Neutrophil (primary cell): ENCODE results near the gene OS9.

Experiments
- H3K27ac ChIP-seq: fragments of 200-600 bp; sonication (generic); 2 replicates; pipeline ENCODE4 v1.5.1; 2016; ENCODE audit warnings: mild to moderate bottlenecking, moderate library complexity
- H3K27me3 ChIP-seq: fragments of 200-600 bp; sonication (generic); 2 replicates; pipeline ENCODE4 v1.6.0; 2016; ENCODE audit warnings: mild to moderate bottlenecking
- H3K36me3 ChIP-seq: fragments of 200-600 bp; sonication (generic); 2 replicates; pipeline ENCODE4 v1.5.1; 2017
- H3K4me1 ChIP-seq, 2 experiments: fragments of 200-600 bp in 1 of 2; sonication (generic) in 1 of 2; 1 replicate in 1 of 2; 2 replicates in 1 of 2; pipeline versions ENCODE4 v1.5.1 to v1.6.1; 2013 to 2016; ENCODE audit warnings: low read depth in 1 of 2, low read length in 1 of 2, mild to moderate bottlenecking in 1 of 2, moderate library complexity in 1 of 2; ENCODE audit not compliant: control insufficient read depth in 1 of 2, insufficient read depth in 1 of 2
- H3K4me3 ChIP-seq, 2 experiments: fragments of 200-600 bp in 1 of 2; sonication (generic) in 1 of 2; 1 replicate in 1 of 2; 2 replicates in 1 of 2; pipeline ENCODE4 v1.5.1; 2013 to 2016; ENCODE audit warnings: low read depth in 1 of 2, low read length in 1 of 2, mild to moderate bottlenecking in 1 of 2, moderate library complexity in 1 of 2
- H3K9me3 ChIP-seq: fragments of 200-600 bp; sonication (generic); 2 replicates; pipeline ENCODE4 v1.5.1; 2016
- TF ChIP-seq, protein P1 (sequence below): fragments of 200-600 bp; sonication (generic); IDR thresholded peaks from 2 replicates; pipeline ENCODE4 v1.5.1; 2016; ENCODE audit warnings: antibody characterized with exemption

Gene OS9

GRCh38 chr12:57727758-57728395, 33.9 kb downstream of the OS9 start:
- H3K27me3 ChIP-seq, result no peaks in the 10 kb centered on the region
- peak overlapping the region; percentile 1 for H3K27ac ChIP-seq
- H3K9me3 ChIP-seq, result no peaks in the 10 kb centered on the region
- H3K4me3 ChIP-seq, result no peak overlapping the region
- H3K36me3 ChIP-seq, result peaks cover 98% of the 10 kb centered on the region
- no peaks in the 10 kb centered on the region for H3K4me1 ChIP-seq
- TF ChIP-seq, protein P1, sequence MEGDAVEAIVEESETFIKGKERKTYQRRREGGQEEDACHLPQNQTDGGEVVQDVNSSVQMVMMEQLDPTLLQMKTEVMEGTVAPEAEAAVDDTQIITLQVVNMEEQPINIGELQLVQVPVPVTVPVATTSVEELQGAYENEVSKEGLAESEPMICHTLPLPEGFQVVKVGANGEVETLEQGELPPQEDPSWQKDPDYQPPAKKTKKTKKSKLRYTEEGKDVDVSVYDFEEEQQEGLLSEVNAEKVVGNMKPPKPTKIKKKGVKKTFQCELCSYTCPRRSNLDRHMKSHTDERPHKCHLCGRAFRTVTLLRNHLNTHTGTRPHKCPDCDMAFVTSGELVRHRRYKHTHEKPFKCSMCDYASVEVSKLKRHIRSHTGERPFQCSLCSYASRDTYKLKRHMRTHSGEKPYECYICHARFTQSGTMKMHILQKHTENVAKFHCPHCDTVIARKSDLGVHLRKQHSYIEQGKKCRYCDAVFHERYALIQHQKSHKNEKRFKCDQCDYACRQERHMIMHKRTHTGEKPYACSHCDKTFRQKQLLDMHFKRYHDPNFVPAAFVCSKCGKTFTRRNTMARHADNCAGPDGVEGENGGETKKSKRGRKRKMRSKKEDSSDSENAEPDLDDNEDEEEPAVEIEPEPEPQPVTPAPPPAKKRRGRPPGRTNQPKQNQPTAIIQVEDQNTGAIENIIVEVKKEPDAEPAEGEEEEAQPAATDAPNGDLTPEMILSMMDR, result no peak

DNA sequence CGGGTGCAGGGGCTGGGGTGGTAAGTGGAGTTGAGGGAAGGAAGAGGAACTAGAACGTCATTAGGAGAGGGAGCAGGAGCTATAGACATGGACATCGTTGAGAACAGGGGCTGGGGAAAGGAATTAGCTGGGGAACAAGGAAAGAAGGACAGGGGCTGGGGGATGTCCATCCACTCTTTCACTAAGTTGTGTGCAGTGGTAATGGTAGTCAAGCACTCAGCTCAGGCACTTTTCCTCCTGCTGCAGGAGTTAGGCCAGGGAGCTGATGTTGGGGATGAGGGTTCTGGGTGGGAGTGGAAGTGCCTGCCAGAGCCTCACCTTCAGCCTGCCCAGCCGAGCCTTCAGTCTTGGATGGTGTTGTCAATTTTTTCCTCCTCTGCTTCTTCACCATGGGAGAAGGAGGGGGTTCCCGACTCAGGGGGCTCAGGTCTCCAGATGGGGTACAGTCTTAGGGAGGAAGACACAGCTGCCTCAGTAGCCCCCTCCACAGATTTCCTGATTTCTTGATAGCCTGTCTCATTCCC, 35.5 kb downstream of the OS9 start:
- Histone ChIP-seq H3K27me3 (no peaks in the 10 kb centered on the region), H3K36me3 (peaks cover 98% of the 10 kb centered on the region), H3K4me1 (no peaks in the 10 kb centered on the region), H3K9me3 (no peaks in the 10 kb centered on the region), H3K27ac (peak overlapping the region; percentile 44), H3K4me3 (no peak overlapping the region)
- TF ChIP-seq, protein P1, result no peak

GRCh38 chr12:57730336-57731067, 36.6 kb downstream of the OS9 start:
- TF ChIP-seq, protein P1, result no peak
- H3K4me3 ChIP-seq, result no peak overlapping the region
- no peaks in the 10 kb centered on the region for H3K9me3 ChIP-seq
- H3K4me1 ChIP-seq, result no peaks in the 10 kb centered on the region
- H3K36me3 ChIP-seq, result peaks cover 100% of the 10 kb centered on the region
- H3K27me3 ChIP-seq, result no peaks in the 10 kb centered on the region
- H3K27ac ChIP-seq, result peak overlapping the region; percentile 6

GRCh38 chr12:57731411-57732080, 37.6 kb downstream of the OS9 start:
- Histone ChIP-seq H3K27ac (peak overlapping the region; percentile 23), H3K4me3 (no peak overlapping the region), H3K27me3 (no peaks in the 10 kb centered on the region), H3K9me3 (no peaks in the 10 kb centered on the region), H3K4me1 (no peaks in the 10 kb centered on the region), H3K36me3 (peaks cover 99% of the 10 kb centered on the region)
- TF ChIP-seq, protein P1, result no peak

- TF ChIP-seq, protein P1, result no peak
- Histone ChIP-seq H3K4me1 (no peaks in the 10 kb centered on the region), H3K27ac (peak overlapping the region; percentile 2), H3K27me3 (no peaks in the 10 kb centered on the region), H3K9me3 (no peaks in the 10 kb centered on the region), H3K4me3 (no peak overlapping the region), H3K36me3 (peaks cover 99% of the 10 kb centered on the region)
Measured at GRCh38 chr12:57732270-57732669, 38.3 kb downstream of the OS9 start.
